GM23338 (cell line): ENCODE measurements around the gene RHOH.

ENCODE experiments used
- CREB1 ChIP-seq: fragments of 250-450 bp; sonication (Bioruptor Pico); IDR thresholded peaks from 2 replicates; pipeline ENCODE4 v1.5.0; 2020; ENCODE audit warnings: low read depth, mild to moderate bottlenecking, moderate library complexity
- CTCF ChIP-seq, 2 experiments: fragments of 200-600 bp in 1 of 2; sonication (generic) in 1 of 2; conservative IDR thresholded peaks; 2 replicates each; pipeline versions ENCODE4 v1.5.1 to v1.6.1; 2016 to 2017; ENCODE audit warnings: antibody characterized with exemption in 2 of 2, low read depth in 2 of 2, mild to moderate bottlenecking in 2 of 2, moderate library complexity in 1 of 2
- ETS1 ChIP-seq: IDR thresholded peaks from 2 replicates; pipeline ENCODE4 v1.6.1; 2016; ENCODE audit warnings: antibody characterized with exemption
- EZH2 ChIP-seq: fragments of 200-600 bp; sonication (generic); IDR thresholded peaks from one replicate; pipeline ENCODE4 v1.8.0; 2017; ENCODE audit warnings: antibody characterized with exemption, mild to moderate bottlenecking, low read depth; ENCODE audit not compliant: unreplicated experiment
- EZH2phosphoT487 ChIP-seq: fragments of 200-600 bp; sonication (generic); IDR thresholded peaks from one replicate; pipeline ENCODE4 v1.8.1; 2018; ENCODE audit warnings: antibody characterized with exemption; ENCODE audit not compliant: unreplicated experiment
- JUNB ChIP-seq: IDR thresholded peaks from one replicate; pipeline ENCODE4 v1.6.1; 2016; ENCODE audit warnings: antibody characterized with exemption; ENCODE audit not compliant: unreplicated experiment
- POLR2AphosphoS5 ChIP-seq: IDR thresholded peaks from 2 replicates; pipeline ENCODE4 v1.6.1; 2016; ENCODE audit warnings: antibody characterized with exemption, low read depth
- REST ChIP-seq: IDR thresholded peaks from one replicate; pipeline ENCODE4 v1.6.1; 2018; ENCODE audit warnings: antibody characterized with exemption; ENCODE audit not compliant: unreplicated experiment
- ZNF114 ChIP-seq: fragments of 250-450 bp; sonication (Bioruptor Pico); IDR thresholded peaks from 2 replicates; pipeline ENCODE4 v1.5.0; 2020; ENCODE audit warnings: mild to moderate bottlenecking, moderate library complexity

DNA sequence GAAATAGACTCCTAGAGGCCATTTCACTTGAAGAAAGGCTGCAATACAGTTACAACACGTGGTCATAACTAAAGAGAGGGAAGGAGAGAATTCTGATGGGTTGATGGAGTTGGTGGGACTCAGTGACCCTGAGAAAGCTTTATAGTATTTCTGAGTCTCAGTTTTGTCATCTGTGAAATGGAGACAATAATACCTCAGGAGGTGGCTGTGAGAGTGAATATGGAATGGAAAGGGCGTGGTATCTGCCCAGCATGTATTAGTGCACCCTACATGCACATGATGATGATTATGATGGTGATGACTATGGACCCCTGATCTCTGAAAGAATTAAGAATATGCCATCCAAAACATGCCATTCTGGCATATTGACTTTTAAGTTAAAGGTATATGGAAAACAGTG, 66.0 kb downstream of the RHOH start:
- TF ChIP-seq CTCF (conservative IDR thresholded peaks at IDR 0.05; ENCODE audit: low read depth in 2 of 2) = no peak
- no peak for TF ChIP-seq JUNB
- no peak for TF ChIP-seq EZH2
- TF ChIP-seq EZH2phosphoT487 = no peak
- TF ChIP-seq POLR2AphosphoS5 = no peak
- TF ChIP-seq REST = no peak
- TF ChIP-seq CREB1 (CRISPR knock-in tag) = no peak
- no peak for TF ChIP-seq ETS1
- no peak for TF ChIP-seq ZNF114 (CRISPR knock-in tag)
